Measurements from ENCODE around the gene LCTL.

LCTL gene

GRCh38 chr15:66560856-66561525 is 4.8 kb downstream of the LCTL start:
- Mint-ChIP-seq H3K36me3 (ENCODE audit: low read depth) (peaks cover 8% of the 10 kb centered on the region), H3K27ac (no peak overlapping the region), H3K4me3 (no peak overlapping the region), H3K27me3 (ENCODE audit: low read depth) (peaks cover 3% of the 10 kb centered on the region), H3K9me3 (no peaks in the 10 kb centered on the region), H3K4me1 (peaks cover 5% of the 10 kb centered on the region)
- TF ChIP-seq CTCF (IDR thresholded peaks at IDR 0.05; ENCODE audit: unreplicated experiment in 3 of 3), result no peak

GRCh38 chr15:66558271-66558670 is 7.5 kb downstream of the LCTL start:
- no peak overlapping the region for H3K27ac Mint-ChIP-seq
- TF ChIP-seq CTCF (IDR thresholded peaks at IDR 0.05; ENCODE audit: unreplicated experiment in 3 of 3), result no peak
- peaks cover 3% of the 10 kb centered on the region for H3K27me3 Mint-ChIP-seq (ENCODE audit: low read depth)
- H3K9me3 Mint-ChIP-seq, result peaks cover 6% of the 10 kb centered on the region
- H3K4me3 Mint-ChIP-seq, result no peak overlapping the region
- no peaks in the 10 kb centered on the region for H3K4me1 Mint-ChIP-seq
- peaks cover 14% of the 10 kb centered on the region for H3K36me3 Mint-ChIP-seq (ENCODE audit: low read depth)

GRCh38 chr15:66555685-66556084 is 10.1 kb downstream of the LCTL start:
- Mint-ChIP-seq H3K27me3 (ENCODE audit: low read depth) (peaks cover 2% of the 10 kb centered on the region), H3K4me1 (no peaks in the 10 kb centered on the region), H3K27ac (no peak overlapping the region), H3K4me3 (no peak overlapping the region), H3K36me3 (ENCODE audit: low read depth) (peaks cover 19% of the 10 kb centered on the region), H3K9me3 (peaks cover 6% of the 10 kb centered on the region)
- TF ChIP-seq CTCF (IDR thresholded peaks at IDR 0.05; ENCODE audit: unreplicated experiment in 3 of 3), result no peak

- H3K36me3 Mint-ChIP-seq (ENCODE audit: low read depth), result peaks cover 45% of the 10 kb centered on the region
Observed at GRCh38 chr15:66545255-66545654, 20.5 kb downstream of the LCTL start.

GRCh38 chr15:66542896-66543295 is 22.9 kb downstream of the LCTL start:
- H3K27ac Mint-ChIP-seq, result no peak overlapping the region
- no peaks in the 10 kb centered on the region for H3K4me1 Mint-ChIP-seq
- no peak overlapping the region for H3K4me3 Mint-ChIP-seq
- H3K36me3 Mint-ChIP-seq (ENCODE audit: low read depth), result peaks cover 51% of the 10 kb centered on the region
- H3K27me3 Mint-ChIP-seq (ENCODE audit: low read depth), result no peaks in the 10 kb centered on the region
- TF ChIP-seq CTCF (IDR thresholded peaks at IDR 0.05; ENCODE audit: unreplicated experiment in 3 of 3), result no peak
- H3K9me3 Mint-ChIP-seq, result no peaks in the 10 kb centered on the region

More at GRCh38 chr15:66545255-66545654, 20.5 kb downstream of the LCTL start:
- Mint-ChIP-seq H3K9me3 (no peaks in the 10 kb centered on the region), H3K27me3 (ENCODE audit: low read depth) (no peaks in the 10 kb centered on the region), H3K4me3 (no peak overlapping the region), H3K4me1 (no peaks in the 10 kb centered on the region), H3K27ac (no peak overlapping the region)
- TF ChIP-seq CTCF (IDR thresholded peaks at IDR 0.05; ENCODE audit: unreplicated experiment in 3 of 3), result no peak

GRCh38 chr15:66535056-66535455 is 30.7 kb downstream of the LCTL start:
- no peaks in the 10 kb centered on the region for H3K9me3 Mint-ChIP-seq
- no peaks in the 10 kb centered on the region for H3K27me3 Mint-ChIP-seq (ENCODE audit: low read depth)
- H3K4me3 Mint-ChIP-seq, result no peak overlapping the region
- H3K27ac Mint-ChIP-seq, result no peak overlapping the region
- peaks cover 28% of the 10 kb centered on the region for H3K36me3 Mint-ChIP-seq (ENCODE audit: low read depth)
- no peaks in the 10 kb centered on the region for H3K4me1 Mint-ChIP-seq
- no peak for TF ChIP-seq CTCF (IDR thresholded peaks at IDR 0.05; ENCODE audit: unreplicated experiment in 3 of 3)
